Measurements from ENCODE around the gene ZNF593. TPM values are rescaled to one million over a fixed set of nuclear protein-coding genes. Genes with fewer than 3 reads are reported as not detected.

Gene ZNF593
- total RNA-seq, 2 donors from 2014 or later: 14.4 to 20.5 TPM

- Histone ChIP-seq H3K4me3 (peak within 1 kb of the TSS; percentile 86), H3K4me1 (ENCODE audit: control insufficient read depth in 1 of 2, low read depth in 2 of 2) (peaks cover 5 to 13% of the 10 kb centered on the region in 2 donors), H3K27ac (no peak within 1 kb of the TSS), H3K27me3 (replicated peaks; ENCODE audit: insufficient read depth) (no peaks in the 10 kb centered on the region), H3K36me3 (no peaks in the 10 kb centered on the region), H3K9me3 (no peaks in the 10 kb centered on the region)
- ATAC-seq (ENCODE audit: insufficient number of reproducible peaks, low FRiP score, low read depth) (no peak), DNase-seq (ENCODE audit: low spot score) (no peak)
- no peak for TF ChIP-seq CTCF (IDR thresholded peaks at IDR 0.05)
These were observed 1.7 kb downstream of the ZNF593 start, which contains the start of gene ZNF593OS for GRCh38 chr1:26171084-26172072. TSS of gene ZNF593OS (minus strand) at chr1:26171832. CDS start at chr1:26171661, 171 bp downstream.

- Histone ChIP-seq H3K4me3 (no peak overlapping the region), H3K27me3 (replicated peaks; ENCODE audit: insufficient read depth) (no peaks in the 10 kb centered on the region), H3K9me3 (no peaks in the 10 kb centered on the region), H3K4me1 (ENCODE audit: control insufficient read depth in 1 of 2, low read depth in 2 of 2) (peaks cover 5 to 11% of the 10 kb centered on the region in 2 donors), H3K27ac (no peak overlapping the region), H3K36me3 (no peaks in the 10 kb centered on the region)
- DNase-seq (ENCODE audit: low spot score) (no peak), ATAC-seq (ENCODE audit: insufficient number of reproducible peaks, low FRiP score, low read depth) (no peak)
- TF ChIP-seq CTCF (IDR thresholded peaks at IDR 0.05): no peak
These were observed 5.6 kb downstream of the ZNF593 start for GRCh38 chr1:26175346-26175745.

- no peak within 1 kb of the TSS for H3K4me3 ChIP-seq
- no peaks in the 10 kb centered on the region for H3K27me3 ChIP-seq (replicated peaks; ENCODE audit: insufficient read depth)
- no peak within 1 kb of the TSS for H3K27ac ChIP-seq
- H3K4me1 ChIP-seq (ENCODE audit: control insufficient read depth in 1 of 2, low read depth in 2 of 2): no peaks in the 10 kb centered on the region
- TF ChIP-seq CTCF (IDR thresholded peaks at IDR 0.05): no peak
- H3K9me3 ChIP-seq: no peaks in the 10 kb centered on the region
- ATAC-seq (ENCODE audit: insufficient number of reproducible peaks, low FRiP score, low read depth): no peak
- H3K36me3 ChIP-seq: no peaks in the 10 kb centered on the region
- no peak for DNase-seq (ENCODE audit: low spot score)
These were observed 7.5 kb downstream of the ZNF593 start, which contains the start of gene CNKSR1 for GRCh38 chr1:26177182-26177684. TSS of gene CNKSR1 (plus strand) at chr1:26177491. CDS start at chr1:26177548, 57 bp downstream.

GRCh38 chr1:26180010-26180506 is 10.3 kb downstream of the ZNF593 start:
- ATAC-seq (ENCODE audit: insufficient number of reproducible peaks, low FRiP score, low read depth) (no peak), DNase-seq (ENCODE audit: low spot score) (no peak)
- no peaks in the 10 kb centered on the region for H3K4me1 ChIP-seq (ENCODE audit: control insufficient read depth in 1 of 2, low read depth in 2 of 2)
- no peaks in the 10 kb centered on the region for H3K36me3 ChIP-seq
- TF ChIP-seq CTCF (IDR thresholded peaks at IDR 0.05): no peak
- no peaks in the 10 kb centered on the region for H3K9me3 ChIP-seq
- no peak overlapping the region for H3K27ac ChIP-seq
- no peaks in the 10 kb centered on the region for H3K27me3 ChIP-seq (replicated peaks; ENCODE audit: insufficient read depth)
- no peak overlapping the region for H3K4me3 ChIP-seq
